Measurements from ENCODE around the gene GNG12.

DNA sequence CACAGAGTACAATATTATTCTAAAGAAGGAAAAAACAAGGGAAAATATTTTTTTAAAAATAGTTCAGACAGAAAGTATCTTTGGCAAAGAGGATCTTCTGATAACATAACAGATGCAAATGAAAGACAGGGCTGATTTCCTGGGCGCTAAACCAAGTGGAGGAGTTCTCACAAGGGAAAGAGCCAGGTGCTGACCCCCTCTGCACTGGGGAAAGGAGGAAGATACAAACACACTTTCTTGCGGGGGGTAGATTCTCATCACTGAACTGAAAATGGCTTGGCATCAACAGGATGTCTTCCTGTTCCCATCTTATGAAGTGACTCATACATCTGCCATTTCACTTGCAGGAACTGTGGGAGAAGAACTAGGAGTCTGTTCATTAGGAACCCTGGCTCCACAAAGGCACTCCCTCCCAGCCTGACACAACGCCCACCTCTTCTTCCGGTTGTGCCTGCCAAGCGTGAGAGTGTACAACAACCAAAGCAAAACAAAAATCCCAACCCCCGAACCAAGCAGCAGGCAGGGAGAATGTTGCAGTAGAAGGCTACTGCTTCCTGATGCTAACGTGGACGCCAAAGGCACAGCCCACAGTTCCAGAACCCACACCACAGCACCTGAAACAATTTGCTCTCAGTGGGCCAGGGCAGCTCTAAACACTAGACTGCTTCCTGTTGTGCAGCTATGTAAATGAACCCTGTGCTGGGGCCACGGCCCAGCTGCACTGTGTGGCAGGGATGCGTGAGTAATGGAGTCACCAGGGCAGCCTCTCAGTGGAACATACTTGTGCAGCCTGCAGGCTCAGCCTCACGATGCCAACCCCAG lies 97.2 kb downstream of the GNG12 start:
- TF ChIP-seq, protein P1, sequence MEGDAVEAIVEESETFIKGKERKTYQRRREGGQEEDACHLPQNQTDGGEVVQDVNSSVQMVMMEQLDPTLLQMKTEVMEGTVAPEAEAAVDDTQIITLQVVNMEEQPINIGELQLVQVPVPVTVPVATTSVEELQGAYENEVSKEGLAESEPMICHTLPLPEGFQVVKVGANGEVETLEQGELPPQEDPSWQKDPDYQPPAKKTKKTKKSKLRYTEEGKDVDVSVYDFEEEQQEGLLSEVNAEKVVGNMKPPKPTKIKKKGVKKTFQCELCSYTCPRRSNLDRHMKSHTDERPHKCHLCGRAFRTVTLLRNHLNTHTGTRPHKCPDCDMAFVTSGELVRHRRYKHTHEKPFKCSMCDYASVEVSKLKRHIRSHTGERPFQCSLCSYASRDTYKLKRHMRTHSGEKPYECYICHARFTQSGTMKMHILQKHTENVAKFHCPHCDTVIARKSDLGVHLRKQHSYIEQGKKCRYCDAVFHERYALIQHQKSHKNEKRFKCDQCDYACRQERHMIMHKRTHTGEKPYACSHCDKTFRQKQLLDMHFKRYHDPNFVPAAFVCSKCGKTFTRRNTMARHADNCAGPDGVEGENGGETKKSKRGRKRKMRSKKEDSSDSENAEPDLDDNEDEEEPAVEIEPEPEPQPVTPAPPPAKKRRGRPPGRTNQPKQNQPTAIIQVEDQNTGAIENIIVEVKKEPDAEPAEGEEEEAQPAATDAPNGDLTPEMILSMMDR (IDR thresholded peaks at IDR 0.05; ENCODE audit: low read depth, low read length): no peak
- TF ChIP-seq POLR2A (IDR thresholded peaks at IDR 0.05; ENCODE audit: extremely low read depth, insufficient read length): no peak
- no peak for TF ChIP-seq MYC (IDR thresholded peaks at IDR 0.05; ENCODE audit: low read depth, low read length)
- TF ChIP-seq, protein P2, sequence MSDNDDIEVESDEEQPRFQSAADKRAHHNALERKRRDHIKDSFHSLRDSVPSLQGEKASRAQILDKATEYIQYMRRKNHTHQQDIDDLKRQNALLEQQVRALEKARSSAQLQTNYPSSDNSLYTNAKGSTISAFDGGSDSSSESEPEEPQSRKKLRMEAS (IDR thresholded peaks at IDR 0.05; ENCODE audit: low read depth, low read length): no peak

All from NB4 (cell line).